ENCODE results near the gene ATPAF1.
"Not testable (repeated sequence)": the region's sequence is repeated elsewhere in the genome, so short reads cannot be mapped to it uniquely, and the experiment has no call there.

ATPAF1 gene

GRCh38 chr1:46679789-46680573, 11.8 kb upstream of the ATPAF1 start:
- no peak for DNase-seq

GRCh38 chr1:46677339-46677738, 9.2 kb upstream of the ATPAF1 start:
- no peak for DNase-seq

GRCh38 chr1:46676531-46676930, 8.4 kb upstream of the ATPAF1 start:
- DNase-seq: no peak

- DNase-seq: no peak
Observed at GRCh38 chr1:46675549-46676314, 7.6 kb upstream of the ATPAF1 start.

- no peak for DNase-seq
Observed at GRCh38 chr1:46673749-46674182, 5.6 kb upstream of the ATPAF1 start.

GRCh38 chr1:46672696-46673095, 4.5 kb upstream of the ATPAF1 start:
- no peak for DNase-seq

- no peak for DNase-seq
Observed at GRCh38 chr1:46671554-46671953, 3.4 kb upstream of the ATPAF1 start, which contains the start of gene TEX38. Gene TEX38 (plus strand): TSS chr1:46671854. CDS start chr1:46671935, 81 bp downstream.

- DNase-seq: no peak
Observed at GRCh38 chr1:46670134-46670533, 2.0 kb upstream of the ATPAF1 start.

GRCh38 chr1:46665983-46666382, 2.2 kb downstream of the ATPAF1 start:
- no peak for DNase-seq

GRCh38 chr1:46662919-46663318, 5.2 kb downstream of the ATPAF1 start:
- not testable (repeated sequence) for DNase-seq

- DNase-seq: not testable (repeated sequence)
Observed at GRCh38 chr1:46660116-46660515, 8.0 kb downstream of the ATPAF1 start.

- DNase-seq: no peak
Observed at GRCh38 chr1:46659307-46659870, 8.8 kb downstream of the ATPAF1 start.

GRCh38 chr1:46657775-46658174, 10.4 kb downstream of the ATPAF1 start:
- DNase-seq: no peak

GRCh38 chr1:46656643-46657042, 11.5 kb downstream of the ATPAF1 start:
- no peak for DNase-seq

- DNase-seq: no peak
Observed at GRCh38 chr1:46655848-46656247, 12.3 kb downstream of the ATPAF1 start.

- not testable (repeated sequence) for DNase-seq
Observed at GRCh38 chr1:46654698-46655097, 13.5 kb downstream of the ATPAF1 start.

- no peak for DNase-seq
Observed at GRCh38 chr1:46654012-46654411, 14.2 kb downstream of the ATPAF1 start.

GRCh38 chr1:46653405-46653958, 14.7 kb downstream of the ATPAF1 start:
- no peak for DNase-seq

GRCh38 chr1:46652321-46653100, 15.7 kb downstream of the ATPAF1 start:
- DNase-seq: no peak

GRCh38 chr1:46651152-46651551, 17.0 kb downstream of the ATPAF1 start:
- DNase-seq: not testable (repeated sequence)

GRCh38 chr1:46650491-46650890, 17.7 kb downstream of the ATPAF1 start:
- no peak for DNase-seq

GRCh38 chr1:46649764-46650163, 18.4 kb downstream of the ATPAF1 start:
- DNase-seq: no peak

- DNase-seq: no peak
Observed at GRCh38 chr1:46647611-46648010, 20.6 kb downstream of the ATPAF1 start.

All from NCI-H345 (cell line).